ENCODE measurements around the gene MEIKIN. TPM values are rescaled to one million over a fixed set of nuclear protein-coding genes. Genes with fewer than 3 reads are reported as not detected.

Gene MEIKIN
- total RNA-seq, 1 experiment from 2014 or later = not detected

- no peak overlapping the region for H3K27ac Mint-ChIP-seq
- H2BK20ac ChIP-seq (ENCODE audit: low read depth, low read length, poor library complexity, severe bottlenecking) = no peak overlapping the region
- no peak for TF ChIP-seq CTCF (conservative IDR thresholded peaks at IDR 0.05)
- H3K23me2 ChIP-seq (ENCODE audit: insufficient read length, low read depth, low read length, poor library complexity, severe bottlenecking) = no peaks in the 10 kb centered on the region
- H3K27me3 ChIP-seq (ENCODE audit: insufficient read depth, low read length) = no peaks in the 10 kb centered on the region
- no peak overlapping the region for H2AK5ac ChIP-seq (ENCODE audit: insufficient read length, low read length)
- H2AFZ ChIP-seq (ENCODE audit: low read length) = no peak overlapping the region
- no peak overlapping the region for H3K4me3 Mint-ChIP-seq
- H4K20me1 ChIP-seq (ENCODE audit: control insufficient read depth, insufficient read depth, insufficient read length) = no peaks in the 10 kb centered on the region
- H4K5ac ChIP-seq (ENCODE audit: insufficient read length, low read depth, low read length) = no peak overlapping the region
- H3K14ac ChIP-seq (ENCODE audit: insufficient read depth, low read length) = no peak overlapping the region
- H3K36me3 Mint-ChIP-seq (ENCODE audit: insufficient read depth in 1 of 3, low read depth in 3 of 3) = no peaks in the 10 kb centered on the region
- H2BK5ac ChIP-seq (ENCODE audit: insufficient read length, low read length) = no peak overlapping the region
- H3K9me3 ChIP-seq (ENCODE audit: control insufficient read depth, low read depth, low read length) = no peaks in the 10 kb centered on the region
- 0 out of 2 replicates have a peak, but pooled peaks cover 1% of the 10 kb centered on the region for H3K4me1 ChIP-seq (ENCODE audit: insufficient read depth, low read length)
- H3K4ac ChIP-seq (ENCODE audit: low read depth, low read length) = no peak overlapping the region
- DNase-seq = no peak
- no peak overlapping the region for H2BK15ac ChIP-seq (ENCODE audit: low read depth, low read length)
- H3K79me2 ChIP-seq (ENCODE audit: insufficient read depth, low read length) = no peaks in the 10 kb centered on the region
- peaks cover 2 to 5% of the 10 kb centered on the region in 2 experiments for H3K4me1 Mint-ChIP-seq
- no peak overlapping the region for H3K23ac ChIP-seq (ENCODE audit: insufficient read length, low read depth, low read length)
- no peak overlapping the region for H3T11ph ChIP-seq (ENCODE audit: low read length)
- H4K8ac ChIP-seq (replicated peaks; ENCODE audit: insufficient read length, low read depth, low read length) = no peak overlapping the region
- no peak overlapping the region for H3K27ac ChIP-seq (ENCODE audit: insufficient read length, low read depth, low read length)
- H3K9ac ChIP-seq (ENCODE audit: extremely low read depth, insufficient read length, low read length) = no peak overlapping the region
- H3K9me3 Mint-ChIP-seq = no peaks in the 10 kb centered on the region
- no peak overlapping the region for H3K18ac ChIP-seq (ENCODE audit: insufficient read length, low read depth, low read length)
- no peak overlapping the region for H3K4me2 ChIP-seq (ENCODE audit: insufficient read depth, insufficient read length, low read length)
- H4K91ac ChIP-seq (ENCODE audit: insufficient read length, low read depth, low read length) = no peak overlapping the region
- WGBS (ENCODE audit: extremely low coverage, insufficient read length, low lambda C conversion rate) = no CpG with 5 or more reads among the region's 1 CpG
- no peak overlapping the region for H2BK120ac ChIP-seq (ENCODE audit: low read depth, low read length, poor library complexity, severe bottlenecking)
- no peak overlapping the region for H3K56ac ChIP-seq (ENCODE audit: insufficient read length, low read depth, low read length)
- no peak overlapping the region for H2BK12ac ChIP-seq (ENCODE audit: insufficient read length, low read depth, low read length)
- H3K79me1 ChIP-seq (ENCODE audit: insufficient read depth, low read depth, low read length, poor library complexity, severe bottlenecking) = no peaks in the 10 kb centered on the region
- no peaks in the 10 kb centered on the region for H3K27me3 Mint-ChIP-seq (ENCODE audit: low read depth)
Observed at GRCh38 chr5:131966551-131966950, 21.1 kb upstream of the MEIKIN start.

Measured in H9 (cell line).